HepG2 (cell line): ENCODE results near the gene BTBD19. TPM values are rescaled to one million over a fixed set of nuclear protein-coding genes. Genes with fewer than 3 reads are reported as not detected.

Experiments used
- CENPT ChIP-seq: sonication (generic); formaldehyde crosslinking; IDR thresholded peaks from 2 replicates; pipeline ENCODE4 v1.8.0; 2022; ENCODE audit warnings: low read depth, mild to moderate bottlenecking, moderate library complexity, missing genetic modification reagents
- IRX3 ChIP-seq: sonication (generic); formaldehyde crosslinking; IDR thresholded peaks from 2 replicates; pipeline ENCODE4 v1.8.1; 2023; ENCODE audit warnings: mild to moderate bottlenecking, low read depth, missing genetic modification reagents, borderline replicate concordance
- KDM5A ChIP-seq: fragments of 200-600 bp; sonication (generic); IDR thresholded peaks from 2 replicates; pipeline ENCODE4 v1.7.0; 2018; ENCODE audit warnings: antibody characterized with exemption, mild to moderate bottlenecking, low read length, borderline replicate concordance
- KLF13 ChIP-seq: sonication (generic); formaldehyde crosslinking; IDR thresholded peaks from 2 replicates; pipeline ENCODE4 v1.4.0; 2020; ENCODE audit warnings: mild to moderate bottlenecking, missing genetic modification reagents
- MBNL3 ChIP-seq: fragments of 250-450 bp; sonication (Bioruptor Pico); conservative IDR thresholded peaks from 2 replicates; pipeline ENCODE4 v1.8.0; 2022; ENCODE audit warnings: mild to moderate bottlenecking, inconsistent platforms
- NR2F2 ChIP-seq: IDR thresholded peaks from 2 replicates; pipeline ENCODE4 v1.6.1; 2012; ENCODE audit warnings: low read depth, inconsistent platforms, borderline replicate concordance
- NRL ChIP-seq: sonication (generic); formaldehyde crosslinking; IDR thresholded peaks from 2 replicates; pipeline ENCODE4 v1.5.0; 2020; ENCODE audit warnings: missing genetic modification reagents, mild to moderate bottlenecking, moderate library complexity, borderline replicate concordance
- REPIN1 ChIP-seq: sonication (generic); formaldehyde crosslinking; IDR thresholded peaks from 2 replicates; pipeline ENCODE4 v1.8.0; 2022; ENCODE audit warnings: missing genetic modification reagents, low read depth, mild to moderate bottlenecking, borderline replicate concordance
- STAG1 ChIP-seq: sonication (generic); formaldehyde crosslinking; IDR thresholded peaks from 2 replicates; pipeline ENCODE4 v1.4.0; 2020; ENCODE audit warnings: missing genetic modification reagents
- TAF15 ChIP-seq: fragments of 200-400 bp; formaldehyde crosslinking; IDR thresholded peaks from one replicate; pipeline ENCODE4 v1.6.1; 2018; ENCODE audit warnings: mild to moderate bottlenecking, low read depth, low read length; ENCODE audit not compliant: poor library complexity, severe bottlenecking
- TP53 ChIP-seq: sonication (generic); formaldehyde crosslinking; conservative IDR thresholded peaks from 2 replicates; pipeline ENCODE4 v1.4.0; 2020; ENCODE audit warnings: missing genetic modification reagents
- ZNF10 ChIP-seq: sonication (generic); formaldehyde crosslinking; IDR thresholded peaks from 2 replicates; pipeline ENCODE4 v1.4.0; 2020; ENCODE audit warnings: mild to moderate bottlenecking, low read depth, missing genetic modification reagents, borderline replicate concordance
- ZNF260 ChIP-seq: sonication (generic); formaldehyde crosslinking; IDR thresholded peaks from 2 replicates; pipeline ENCODE4 v1.4.0; 2020; ENCODE audit warnings: missing genetic modification reagents, low read depth, mild to moderate bottlenecking, borderline replicate concordance
- ZNF546 ChIP-seq: sonication (generic); formaldehyde crosslinking; conservative IDR thresholded peaks from 2 replicates; pipeline ENCODE4 v1.8.1; 2023; ENCODE audit warnings: mild to moderate bottlenecking, missing genetic modification reagents
- polyA plus RNA-seq, 8 experiments: library from polyadenylated mRNA; depleted of rRNA in 3 of 8; stranded (reverse) in 7 of 8; unstranded in 1 of 8; fragments of >200 nt; fragmentation: Illumina TruSeq in 4 of 8; extraction: Trizol in 4 of 8; gene quantifications; 2 replicates each; pipeline versions ENCODE4 v1.2.1 to v1.2.3, GENCODE V29; 2011 to 2016; ENCODE audit warnings: low read depth in 4 of 8, missing spikeins in 1 of 8, mixed read lengths in 1 of 8; ENCODE audit not compliant: insufficient read depth in 1 of 8
- total RNA-seq, 5 experiments: library from RNA; depleted of rRNA; stranded (reverse); fragments of >200 nt; fragmentation: Illumina TruSeq; extraction: Trizol; gene quantifications; 2 replicates each; pipeline ENCODE4 v1.2.3, GENCODE V29; 2016; ENCODE audit warnings: low read depth in 1 of 5
- TF ChIP-seq, protein P1 (sequence below): sonication (generic); formaldehyde crosslinking; IDR thresholded peaks from 2 replicates; pipeline ENCODE4 v1.5.0; 2020; ENCODE audit warnings: missing genetic modification reagents
- TF ChIP-seq, protein P2 (sequence below): sonication (generic); formaldehyde crosslinking; IDR thresholded peaks from 2 replicates; pipeline ENCODE4 v1.5.1; 2020; ENCODE audit warnings: mild to moderate bottlenecking, moderate library complexity, missing genetic modification reagents
- TF ChIP-seq, protein P3 (sequence below): sonication (generic); formaldehyde crosslinking; IDR thresholded peaks from 2 replicates; pipeline ENCODE4 v1.4.0; 2020; ENCODE audit warnings: missing genetic modification reagents, borderline replicate concordance
- TF ChIP-seq, protein P4 (sequence below): sonication (generic); formaldehyde crosslinking; conservative IDR thresholded peaks from 2 replicates; pipeline ENCODE4 v1.8.1; 2023; ENCODE audit warnings: missing genetic modification reagents
- TF ChIP-seq, protein P5 (sequence below): sonication (generic); formaldehyde crosslinking; IDR thresholded peaks from 2 replicates; pipeline ENCODE4 v1.8.1; 2022; ENCODE audit warnings: mild to moderate bottlenecking, missing genetic modification reagents

The BTBD19 gene
- total and polyA plus RNA-seq, 2 of the 13 experiments (the other 11 are each of a cell fraction or from before 2014, with no cell fraction given): 2.7 to 6.7 TPM

DNA sequence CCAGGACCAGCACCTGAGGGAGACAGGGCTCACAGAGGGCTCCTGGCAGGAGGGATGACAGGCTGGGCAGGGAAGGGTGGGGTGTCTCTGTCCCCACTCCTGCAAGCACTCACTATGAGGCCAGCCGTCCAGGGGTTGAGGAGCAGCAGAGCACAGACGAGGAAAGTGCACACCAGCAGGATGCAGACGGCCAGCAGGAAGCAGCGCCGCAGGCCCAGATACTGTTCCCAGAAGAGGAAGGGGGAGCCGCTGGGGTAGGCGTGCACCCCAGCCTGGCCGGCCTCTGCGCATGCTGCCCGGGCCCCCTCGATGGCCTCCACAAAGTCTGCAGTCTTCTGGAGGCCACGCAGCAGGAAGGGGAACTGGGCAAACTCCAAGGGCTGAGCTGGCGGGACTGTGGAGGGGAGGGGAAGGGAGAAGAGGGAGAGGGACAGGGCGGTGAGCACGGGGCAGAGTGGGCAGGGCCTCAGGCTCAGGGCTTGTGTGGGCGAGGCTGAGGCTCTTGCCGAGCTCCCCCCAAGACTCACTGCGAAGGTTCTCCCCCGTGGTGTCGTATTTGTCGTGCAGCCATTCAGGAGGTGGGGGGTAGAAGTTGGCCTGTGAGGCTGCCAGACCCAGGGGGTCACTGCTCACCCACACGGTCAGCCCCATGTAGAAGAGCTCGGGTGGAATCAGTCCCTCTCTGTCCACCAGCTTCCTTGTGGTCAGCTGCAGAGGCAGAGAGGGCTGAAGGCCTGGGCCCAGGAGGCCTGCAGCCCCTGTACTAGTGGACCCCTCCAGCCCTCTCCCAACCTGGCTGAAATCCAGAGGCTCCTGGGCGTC, 18.3 kb downstream of the BTBD19 start (continued):
- TF ChIP-seq MBNL3 (CRISPR knock-in tag) (no peak), ZNF260 (CRISPR knock-in tag) (no peak; the same call in 1 of the 2 replicates), KLF13 (CRISPR knock-in tag) (0 out of 2 replicates have a peak, but pooled peaks have one; percentile 14), ZNF546 (CRISPR knock-in tag) (no peak), NR2F2 (no peak), TAF15 (no peak), REPIN1 (CRISPR knock-in tag) (0 out of 2 replicates have a peak, but pooled peaks have one; percentile 49), NRL (CRISPR knock-in tag) (peak; percentile 82; the same call in 1 of the 2 replicates), STAG1 (no peak), TP53 (CRISPR knock-in tag) (no peak), IRX3 (CRISPR knock-in tag) (no peak), CENPT (peak; percentile 55; the same call in 1 of the 2 replicates), ZNF10 (CRISPR knock-in tag) (no peak), KDM5A (no peak; the same call in 1 of the 2 replicates)
- TF ChIP-seq, protein P1, sequence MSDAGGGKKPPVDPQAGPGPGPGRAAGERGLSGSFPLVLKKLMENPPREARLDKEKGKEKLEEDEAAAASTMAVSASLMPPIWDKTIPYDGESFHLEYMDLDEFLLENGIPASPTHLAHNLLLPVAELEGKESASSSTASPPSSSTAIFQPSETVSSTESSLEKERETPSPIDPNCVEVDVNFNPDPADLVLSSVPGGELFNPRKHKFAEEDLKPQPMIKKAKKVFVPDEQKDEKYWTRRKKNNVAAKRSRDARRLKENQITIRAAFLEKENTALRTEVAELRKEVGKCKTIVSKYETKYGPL (CRISPR knock-in tag): no peak
- TF ChIP-seq, protein P2, sequence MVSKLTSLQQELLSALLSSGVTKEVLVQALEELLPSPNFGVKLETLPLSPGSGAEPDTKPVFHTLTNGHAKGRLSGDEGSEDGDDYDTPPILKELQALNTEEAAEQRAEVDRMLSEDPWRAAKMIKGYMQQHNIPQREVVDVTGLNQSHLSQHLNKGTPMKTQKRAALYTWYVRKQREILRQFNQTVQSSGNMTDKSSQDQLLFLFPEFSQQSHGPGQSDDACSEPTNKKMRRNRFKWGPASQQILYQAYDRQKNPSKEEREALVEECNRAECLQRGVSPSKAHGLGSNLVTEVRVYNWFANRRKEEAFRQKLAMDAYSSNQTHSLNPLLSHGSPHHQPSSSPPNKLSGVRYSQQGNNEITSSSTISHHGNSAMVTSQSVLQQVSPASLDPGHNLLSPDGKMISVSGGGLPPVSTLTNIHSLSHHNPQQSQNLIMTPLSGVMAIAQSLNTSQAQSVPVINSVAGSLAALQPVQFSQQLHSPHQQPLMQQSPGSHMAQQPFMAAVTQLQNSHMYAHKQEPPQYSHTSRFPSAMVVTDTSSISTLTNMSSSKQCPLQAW: no peak
- TF ChIP-seq, protein P3, sequence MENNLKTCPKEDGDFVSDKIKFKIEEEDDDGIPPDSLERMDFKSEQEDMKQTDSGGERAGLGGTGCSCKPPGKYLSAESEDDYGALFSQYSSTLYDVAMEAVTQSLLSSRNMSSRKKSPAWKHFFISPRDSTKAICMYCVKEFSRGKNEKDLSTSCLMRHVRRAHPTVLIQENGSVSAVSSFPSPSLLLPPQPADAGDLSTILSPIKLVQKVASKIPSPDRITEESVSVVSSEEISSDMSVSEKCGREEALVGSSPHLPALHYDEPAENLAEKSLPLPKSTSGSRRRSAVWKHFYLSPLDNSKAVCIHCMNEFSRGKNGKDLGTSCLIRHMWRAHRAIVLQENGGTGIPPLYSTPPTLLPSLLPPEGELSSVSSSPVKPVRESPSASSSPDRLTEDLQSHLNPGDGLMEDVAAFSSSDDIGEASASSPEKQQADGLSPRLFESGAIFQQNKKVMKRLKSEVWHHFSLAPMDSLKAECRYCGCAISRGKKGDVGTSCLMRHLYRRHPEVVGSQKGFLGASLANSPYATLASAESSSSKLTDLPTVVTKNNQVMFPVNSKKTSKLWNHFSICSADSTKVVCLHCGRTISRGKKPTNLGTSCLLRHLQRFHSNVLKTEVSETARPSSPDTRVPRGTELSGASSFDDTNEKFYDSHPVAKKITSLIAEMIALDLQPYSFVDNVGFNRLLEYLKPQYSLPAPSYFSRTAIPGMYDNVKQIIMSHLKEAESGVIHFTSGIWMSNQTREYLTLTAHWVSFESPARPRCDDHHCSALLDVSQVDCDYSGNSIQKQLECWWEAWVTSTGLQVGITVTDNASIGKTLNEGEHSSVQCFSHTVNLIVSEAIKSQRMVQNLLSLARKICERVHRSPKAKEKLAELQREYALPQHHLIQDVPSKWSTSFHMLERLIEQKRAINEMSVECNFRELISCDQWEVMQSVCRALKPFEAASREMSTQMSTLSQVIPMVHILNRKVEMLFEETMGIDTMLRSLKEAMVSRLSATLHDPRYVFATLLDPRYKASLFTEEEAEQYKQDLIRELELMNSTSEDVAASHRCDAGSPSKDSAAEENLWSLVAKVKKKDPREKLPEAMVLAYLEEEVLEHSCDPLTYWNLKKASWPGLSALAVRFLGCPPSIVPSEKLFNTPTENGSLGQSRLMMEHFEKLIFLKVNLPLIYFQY (CRISPR knock-in tag): peak; percentile 55; the same call in 1 of the 2 replicates
- TF ChIP-seq, protein P4, sequence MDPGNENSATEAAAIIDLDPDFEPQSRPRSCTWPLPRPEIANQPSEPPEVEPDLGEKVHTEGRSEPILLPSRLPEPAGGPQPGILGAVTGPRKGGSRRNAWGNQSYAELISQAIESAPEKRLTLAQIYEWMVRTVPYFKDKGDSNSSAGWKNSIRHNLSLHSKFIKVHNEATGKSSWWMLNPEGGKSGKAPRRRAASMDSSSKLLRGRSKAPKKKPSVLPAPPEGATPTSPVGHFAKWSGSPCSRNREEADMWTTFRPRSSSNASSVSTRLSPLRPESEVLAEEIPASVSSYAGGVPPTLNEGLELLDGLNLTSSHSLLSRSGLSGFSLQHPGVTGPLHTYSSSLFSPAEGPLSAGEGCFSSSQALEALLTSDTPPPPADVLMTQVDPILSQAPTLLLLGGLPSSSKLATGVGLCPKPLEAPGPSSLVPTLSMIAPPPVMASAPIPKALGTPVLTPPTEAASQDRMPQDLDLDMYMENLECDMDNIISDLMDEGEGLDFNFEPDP (CRISPR knock-in tag): no peak
- TF ChIP-seq, protein P5, sequence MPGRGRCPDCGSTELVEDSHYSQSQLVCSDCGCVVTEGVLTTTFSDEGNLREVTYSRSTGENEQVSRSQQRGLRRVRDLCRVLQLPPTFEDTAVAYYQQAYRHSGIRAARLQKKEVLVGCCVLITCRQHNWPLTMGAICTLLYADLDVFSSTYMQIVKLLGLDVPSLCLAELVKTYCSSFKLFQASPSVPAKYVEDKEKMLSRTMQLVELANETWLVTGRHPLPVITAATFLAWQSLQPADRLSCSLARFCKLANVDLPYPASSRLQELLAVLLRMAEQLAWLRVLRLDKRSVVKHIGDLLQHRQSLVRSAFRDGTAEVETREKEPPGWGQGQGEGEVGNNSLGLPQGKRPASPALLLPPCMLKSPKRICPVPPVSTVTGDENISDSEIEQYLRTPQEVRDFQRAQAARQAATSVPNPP: no peak
